ENCODE results near the gene IMP4. TPM values are rescaled to one million over a fixed set of nuclear protein-coding genes. Genes with fewer than 3 reads are reported as not detected.
A peak's percentile ranks its signal among the peaks of the same experiment; 100 is the strongest.

Gene IMP4
- total RNA-seq, 1 experiment from 2014 or later = 89.2 TPM

- TF ChIP-seq ZNF121 (CRISPR knock-in tag; IDR thresholded peaks at IDR 0.05) (0 out of 2 replicates have a peak, but pooled peaks have one; percentile 6), ZNF532 (CRISPR knock-in tag; IDR thresholded peaks at IDR 0.05; ENCODE audit: borderline replicate concordance) (no peak), JUN (CRISPR knock-in tag; IDR thresholded peaks at IDR 0.05) (no peak), ATF2 (CRISPR knock-in tag; IDR thresholded peaks at IDR 0.05; ENCODE audit: borderline replicate concordance, low read depth) (no peak), GRHL2 (CRISPR knock-in tag; IDR thresholded peaks at IDR 0.05; ENCODE audit: insufficient replicate concordance, severe bottlenecking) (no peak), FOXJ3 (CRISPR knock-in tag; IDR thresholded peaks at IDR 0.05; ENCODE audit: borderline replicate concordance) (no peak), ZSCAN18 (CRISPR knock-in tag; IDR thresholded peaks at IDR 0.05) (no peak)
Measured at GRCh38 chr2:130355578-130356431, 13.1 kb downstream of the IMP4 start, which contains the start of gene PTPN18 (continued).

- H3K9me3 Mint-ChIP-seq = 0 out of 2 replicates have a peak, but pooled peaks cover 5% of the 10 kb centered on the region
- TF ChIP-seq ZNF512 (CRISPR knock-in tag; IDR thresholded peaks at IDR 0.05; ENCODE audit: borderline replicate concordance) (no peak), TP53 (CRISPR knock-in tag; IDR thresholded peaks at IDR 0.05) (no peak), PRDM15 (CRISPR knock-in tag; IDR thresholded peaks at IDR 0.05) (no peak), RELA (CRISPR knock-in tag; IDR thresholded peaks at IDR 0.05; ENCODE audit: borderline replicate concordance) (no peak), NR1H2 (CRISPR knock-in tag; IDR thresholded peaks at IDR 0.05) (no peak), ZNF396 (CRISPR knock-in tag; IDR thresholded peaks at IDR 0.05; ENCODE audit: borderline replicate concordance) (no peak), IRF1 (CRISPR knock-in tag; IDR thresholded peaks at IDR 0.05) (no peak), CBFB (CRISPR knock-in tag; IDR thresholded peaks at IDR 0.05; ENCODE audit: low read depth) (no peak), ZNF281 (CRISPR knock-in tag; IDR thresholded peaks at IDR 0.05) (no peak), ZBTB21 (CRISPR knock-in tag; IDR thresholded peaks at IDR 0.05; ENCODE audit: borderline replicate concordance) (no peak), FOXP1 (CRISPR knock-in tag; IDR thresholded peaks at IDR 0.05; ENCODE audit: borderline replicate concordance) (no peak)
Measured at GRCh38 chr2:130357864-130358263, 15.2 kb downstream of the IMP4 start.

More at GRCh38 chr2:130357864-130358263, 15.2 kb downstream of the IMP4 start:
- peaks cover 35% of the 10 kb centered on the region for H3K27me3 Mint-ChIP-seq (ENCODE audit: low read depth)
- no peak for DNase-seq (ENCODE audit: low spot score)
- peaks cover 8% of the 10 kb centered on the region for H3K4me1 Mint-ChIP-seq
- ATAC-seq = no peak
- H3K36me3 Mint-ChIP-seq = no peaks in the 10 kb centered on the region
- no peak overlapping the region for H3K4me3 Mint-ChIP-seq
- CTCF ChIA-PET = interaction anchor here (1.2 kb wide), 1 partner anchor 15 kb away, joined by 3 read pairs; no protein-coding TSS in a partner anchor
- POLR2A ChIA-PET = no interaction called here
- no peak overlapping the region for H3K27ac Mint-ChIP-seq

Data from WTC11 (cell line).